Activated CD8-positive, alpha-beta memory T cell treated with anti-CD3 and anti-CD28 coated beads, Interleukin-2, amount 50 U/mL, for 24 hours (primary cell): ENCODE results near the gene HEG1.
"Not testable (repeated sequence)": the region's sequence is repeated elsewhere in the genome, so short reads cannot be mapped to it uniquely, and the experiment has no call there.

Experiments
- DNase-seq: peaks from one replicate; pipeline ENCODE4 v3.0.0-alpha.2; 2020; ENCODE audit errors: extremely low read depth

The HEG1 gene

GRCh38 chr3:125055913-125056745, at the start of gene HEG1:
Gene HEG1, minus strand, starts transcription at chr3:125055997. Its CDS starts 107 bp downstream, at chr3:125055890.
- DNase-seq = peak; percentile 29

- no peak for DNase-seq
Measured at GRCh38 chr3:125105116-125105515, 49.3 kb upstream of the HEG1 start.

GRCh38 chr3:125104639-125105038, 48.8 kb upstream of the HEG1 start:
- DNase-seq = no peak

GRCh38 chr3:125103406-125103805, 47.6 kb upstream of the HEG1 start:
- DNase-seq = no peak

GRCh38 chr3:125102470-125102869, 46.7 kb upstream of the HEG1 start:
- no peak for DNase-seq

GRCh38 chr3:125098611-125099291, 43.0 kb upstream of the HEG1 start:
- no peak for DNase-seq

GRCh38 chr3:125090649-125091048, 34.9 kb upstream of the HEG1 start:
- no peak for DNase-seq

- no peak for DNase-seq
Measured at GRCh38 chr3:125087768-125088391, 32.1 kb upstream of the HEG1 start.

GRCh38 chr3:125085166-125085565, 29.4 kb upstream of the HEG1 start:
- DNase-seq = no peak

- DNase-seq = no peak
Measured at GRCh38 chr3:125083776-125084175, 28.0 kb upstream of the HEG1 start.

GRCh38 chr3:125082339-125082738, 26.5 kb upstream of the HEG1 start:
- DNase-seq = not testable (repeated sequence)

- no peak for DNase-seq
Measured at GRCh38 chr3:125080077-125080476, 24.3 kb upstream of the HEG1 start.

- no peak for DNase-seq
Measured at GRCh38 chr3:125079675-125080045, 23.9 kb upstream of the HEG1 start.

GRCh38 chr3:125078951-125079674, 23.3 kb upstream of the HEG1 start:
- DNase-seq = no peak

GRCh38 chr3:125077864-125078263, 22.1 kb upstream of the HEG1 start:
- DNase-seq = no peak

- no peak for DNase-seq
Measured at GRCh38 chr3:125076464-125076863, 20.7 kb upstream of the HEG1 start.

- no peak for DNase-seq
Measured at GRCh38 chr3:125075738-125076137, 19.9 kb upstream of the HEG1 start.

- DNase-seq = no peak
Measured at GRCh38 chr3:125073390-125073905, 17.7 kb upstream of the HEG1 start.

GRCh38 chr3:125072749-125073389, 17.1 kb upstream of the HEG1 start:
- DNase-seq = no peak

GRCh38 chr3:125072301-125072700, 16.5 kb upstream of the HEG1 start:
- DNase-seq = no peak

GRCh38 chr3:125069968-125070745, 14.4 kb upstream of the HEG1 start:
- DNase-seq = no peak
